Measurements from ENCODE around the gene ZNF92.
A peak's percentile ranks its signal among the peaks of the same experiment; 100 is the strongest.
"Not testable (repeated sequence)": the region's sequence is repeated elsewhere in the genome, so short reads cannot be mapped to it uniquely, and the experiment has no call there.

ZNF92 gene

GRCh38 chr7:65373608-65374351 is at the start of gene ZNF92:
ZNF92 (plus strand) TSS chr7:65373855; CDS start chr7:65373998, 143 bp downstream.
- FAIRE-seq (peak; percentile 100), DNase-seq (ENCODE audit: insufficient read length, low spot score) (peak; percentile 80)

- DNase-seq (ENCODE audit: insufficient read length, low spot score) = no peak
- no peak for FAIRE-seq
Measured at GRCh38 chr7:65325793-65326432, 47.7 kb upstream of the ZNF92 start.

- FAIRE-seq = no peak
- no peak for DNase-seq (ENCODE audit: insufficient read length, low spot score)
Measured at GRCh38 chr7:65338346-65338745, 35.3 kb upstream of the ZNF92 start.

- no peak for FAIRE-seq
- DNase-seq (ENCODE audit: insufficient read length, low spot score) = no peak
Measured at GRCh38 chr7:65339257-65339656, 34.4 kb upstream of the ZNF92 start.

- FAIRE-seq = no peak
Measured at GRCh38 chr7:65342723-65343629, 30.7 kb upstream of the ZNF92 start.

GRCh38 chr7:65344541-65344940 is 29.1 kb upstream of the ZNF92 start:
- DNase-seq (ENCODE audit: insufficient read length, low spot score); FAIRE-seq: not testable (repeated sequence)

More at GRCh38 chr7:65342723-65343629, 30.7 kb upstream of the ZNF92 start:
- DNase-seq (ENCODE audit: insufficient read length, low spot score) = no peak

GRCh38 chr7:65354263-65354662 is 19.4 kb upstream of the ZNF92 start:
- FAIRE-seq = no peak

GRCh38 chr7:65369843-65370242 is 3.8 kb upstream of the ZNF92 start:
- DNase-seq (ENCODE audit: insufficient read length, low spot score) (no peak), FAIRE-seq (no peak)

More at GRCh38 chr7:65354263-65354662, 19.4 kb upstream of the ZNF92 start:
- no peak for DNase-seq (ENCODE audit: insufficient read length, low spot score)

- no peak for DNase-seq (ENCODE audit: insufficient read length, low spot score)
- no peak for FAIRE-seq
Measured at GRCh38 chr7:65371468-65371867, 2.2 kb upstream of the ZNF92 start.

GRCh38 chr7:65379318-65379717 is 5.7 kb downstream of the ZNF92 start:
- DNase-seq (ENCODE audit: insufficient read length, low spot score) (no peak), FAIRE-seq (no peak)

- DNase-seq (ENCODE audit: insufficient read length, low spot score) (no peak), FAIRE-seq (no peak)
Measured at GRCh38 chr7:65381742-65382141, 8.1 kb downstream of the ZNF92 start.

GRCh38 chr7:65382452-65382851 is 8.8 kb downstream of the ZNF92 start:
- DNase-seq (ENCODE audit: insufficient read length, low spot score) (no peak), FAIRE-seq (no peak)

GRCh38 chr7:65387891-65388290 is 14.2 kb downstream of the ZNF92 start:
- FAIRE-seq = peak; percentile 74
- no peak for DNase-seq (ENCODE audit: insufficient read length, low spot score)

- no peak for DNase-seq (ENCODE audit: insufficient read length, low spot score)
- peak; percentile 40 for FAIRE-seq
Measured at GRCh38 chr7:65390588-65390987, 16.9 kb downstream of the ZNF92 start.

GRCh38 chr7:65397730-65398142 is 24.1 kb downstream of the ZNF92 start:
- DNase-seq (ENCODE audit: insufficient read length, low spot score) (no peak), FAIRE-seq (no peak)

GRCh38 chr7:65398671-65399070 is 25.0 kb downstream of the ZNF92 start:
- not testable (repeated sequence) for DNase-seq (ENCODE audit: insufficient read length, low spot score); FAIRE-seq

GRCh38 chr7:65399101-65399500 is 25.4 kb downstream of the ZNF92 start:
- not testable (repeated sequence) for FAIRE-seq; DNase-seq (ENCODE audit: insufficient read length, low spot score)

GRCh38 chr7:65404020-65404419 is 30.4 kb downstream of the ZNF92 start:
- FAIRE-seq = no peak
- DNase-seq (ENCODE audit: insufficient read length, low spot score) = no peak

GRCh38 chr7:65406706-65407105 is 33.1 kb downstream of the ZNF92 start:
- DNase-seq (ENCODE audit: insufficient read length, low spot score) = not testable (repeated sequence)

GRCh38 chr7:65409363-65409762 is 35.7 kb downstream of the ZNF92 start:
- FAIRE-seq = no peak
- no peak for DNase-seq (ENCODE audit: insufficient read length, low spot score)

More at GRCh38 chr7:65406706-65407105, 33.1 kb downstream of the ZNF92 start:
- FAIRE-seq = not testable (repeated sequence)

GRCh38 chr7:65411249-65411648 is 37.6 kb downstream of the ZNF92 start:
- FAIRE-seq = no peak

More at GRCh38 chr7:65411249-65411648, 37.6 kb downstream of the ZNF92 start:
- DNase-seq (ENCODE audit: insufficient read length, low spot score) = no peak
